Thyroid gland (tissue), 4 donors: ENCODE data around the gene KRTAP4-6. TPM values are rescaled to one million over a fixed set of nuclear protein-coding genes. Genes with fewer than 3 reads are reported as not detected.
"Not testable (repeated sequence)": the region's sequence is repeated elsewhere in the genome, so short reads cannot be mapped to it uniquely, and the experiment has no call there.

ENCODE experiments used
- DNase-seq, 2 donors: peaks; one replicate each; pipeline ENCODE4 v3.0.0-alpha.2; 2019
- H3K27ac ChIP-seq, 3 donors: fragments of 200-600 bp; sonication (generic); 1 replicate in 2 of 3; 2 replicates in 1 of 3; pipeline ENCODE4 v1.5.1; 2016 to 2019; ENCODE audit warnings: mild to moderate bottlenecking in 1 of 3, moderate library complexity in 1 of 3
- H3K27me3 ChIP-seq: fragments of 200-600 bp; sonication (generic); one replicate; pipeline ENCODE4 v1.5.1; 2019
- H3K36me3 ChIP-seq, 2 donors: fragments of 200-600 bp; sonication (generic); one replicate each; pipeline ENCODE4 v1.5.1; 2016 to 2019
- H3K4me1 ChIP-seq, 2 donors: fragments of 200-600 bp; sonication (generic); one replicate each; pipeline ENCODE4 v1.5.1; 2017 to 2019
- H3K4me3 ChIP-seq, 3 donors: fragments of 200-600 bp; sonication (generic); replicated peaks in 1 of 3; 1 replicate in 2 of 3; 2 replicates in 1 of 3; pipeline ENCODE4 v1.5.1; 2016; ENCODE audit warnings: mild to moderate bottlenecking in 1 of 3
- H3K9me3 ChIP-seq: fragments of 200-600 bp; sonication (generic); one replicate; pipeline ENCODE4 v1.5.1; 2017
- POLR2A ChIP-seq, 2 donors: fragments of 450-650 bp; IDR thresholded peaks; one replicate each; pipeline ENCODE4 v1.6.1; 2017; ENCODE audit warnings: antibody characterized with exemption in 2 of 2, mild to moderate bottlenecking in 2 of 2, moderate library complexity in 1 of 2
- WGBS, 2 donors: methylation state at CpG; one replicate each; pipeline ENCODE4 v1.1.5; 2017; 5-methylcytosine and 5-hydroxymethylcytosine counted together
- intact Hi-C: fragments of 100-400 bp; cut with DNase I; formaldehyde crosslinking; loops from one replicate; pipeline ENCODE4 v1.15.1; 2023
- total RNA-seq, 4 donors: library from RNA; depleted of rRNA; stranded (reverse); fragments of >200 nt; gene quantifications; one replicate each; pipeline ENCODE4 v1.2.3, GENCODE V29; 2016
- TF ChIP-seq, protein P1 (sequence below), 6 experiments: fragments of 200-600 bp in 3 of 6; fragments of 450-650 bp in 3 of 6; sonication (generic) in 3 of 6; IDR thresholded peaks; one replicate each; pipeline ENCODE4 v1.5.1; 2016 to 2019; ENCODE audit warnings: antibody characterized with exemption in 6 of 6, mild to moderate bottlenecking in 2 of 6, inconsistent platforms in 1 of 6, moderate library complexity in 1 of 6

The KRTAP4-6 gene
- total RNA-seq, 4 donors from 2014 or later, result not detected

DNA sequence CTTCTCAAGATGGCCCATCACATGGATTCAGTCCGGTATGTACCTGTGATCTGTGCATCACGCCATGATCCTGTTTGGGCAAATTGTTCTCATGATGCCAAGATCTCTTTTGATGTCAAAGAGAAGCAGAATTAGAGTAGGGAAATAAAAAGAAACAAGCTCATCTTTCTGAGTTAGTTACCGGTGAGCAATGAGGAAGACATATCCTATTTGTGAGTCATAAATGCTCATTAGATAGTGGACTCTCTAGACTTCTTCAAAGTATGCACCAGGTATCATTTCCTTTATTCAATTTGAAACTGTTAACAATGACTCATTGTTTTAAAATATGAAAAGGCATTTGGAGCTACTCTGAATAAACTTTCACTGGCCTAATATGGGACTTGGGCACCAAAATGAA lies 8.4 kb downstream of the KRTAP4-6 start:
- TF ChIP-seq, protein P1, sequence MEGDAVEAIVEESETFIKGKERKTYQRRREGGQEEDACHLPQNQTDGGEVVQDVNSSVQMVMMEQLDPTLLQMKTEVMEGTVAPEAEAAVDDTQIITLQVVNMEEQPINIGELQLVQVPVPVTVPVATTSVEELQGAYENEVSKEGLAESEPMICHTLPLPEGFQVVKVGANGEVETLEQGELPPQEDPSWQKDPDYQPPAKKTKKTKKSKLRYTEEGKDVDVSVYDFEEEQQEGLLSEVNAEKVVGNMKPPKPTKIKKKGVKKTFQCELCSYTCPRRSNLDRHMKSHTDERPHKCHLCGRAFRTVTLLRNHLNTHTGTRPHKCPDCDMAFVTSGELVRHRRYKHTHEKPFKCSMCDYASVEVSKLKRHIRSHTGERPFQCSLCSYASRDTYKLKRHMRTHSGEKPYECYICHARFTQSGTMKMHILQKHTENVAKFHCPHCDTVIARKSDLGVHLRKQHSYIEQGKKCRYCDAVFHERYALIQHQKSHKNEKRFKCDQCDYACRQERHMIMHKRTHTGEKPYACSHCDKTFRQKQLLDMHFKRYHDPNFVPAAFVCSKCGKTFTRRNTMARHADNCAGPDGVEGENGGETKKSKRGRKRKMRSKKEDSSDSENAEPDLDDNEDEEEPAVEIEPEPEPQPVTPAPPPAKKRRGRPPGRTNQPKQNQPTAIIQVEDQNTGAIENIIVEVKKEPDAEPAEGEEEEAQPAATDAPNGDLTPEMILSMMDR (IDR thresholded peaks at IDR 0.05), result no peak
- TF ChIP-seq POLR2A (IDR thresholded peaks at IDR 0.05), result no peak
- H3K4me1 ChIP-seq, result no peaks in the 10 kb centered on the region
- intact Hi-C loops, result no loop called here
- H3K27ac ChIP-seq, result no peak overlapping the region
- no peaks in the 10 kb centered on the region for H3K9me3 ChIP-seq
- no peak overlapping the region for H3K4me3 ChIP-seq
- H3K27me3 ChIP-seq, result no peaks in the 10 kb centered on the region
- H3K36me3 ChIP-seq, result no peaks in the 10 kb centered on the region
- DNase-seq, result no peak
- WGBS, 2 donors, result 92 to 95% methylated on average over 3 of the region's 3 CpGs

DNA sequence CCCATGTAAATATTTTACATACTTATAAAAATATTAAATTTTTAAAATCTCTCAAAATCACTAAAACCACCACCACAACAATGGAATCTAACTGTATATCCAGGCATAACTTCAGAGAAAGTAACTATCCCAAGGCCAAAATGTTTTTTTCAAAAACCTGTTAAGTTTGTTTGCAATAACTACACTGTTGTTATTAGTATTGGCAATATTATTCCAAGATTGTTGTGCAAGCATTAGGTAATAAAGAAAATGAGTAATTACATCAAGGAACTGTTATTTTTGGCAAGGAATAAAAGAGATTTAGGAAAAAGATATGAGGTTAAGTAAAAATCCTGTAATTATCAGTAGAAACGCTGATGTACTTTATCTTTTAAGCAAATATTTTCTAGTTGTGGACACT lies 13.0 kb downstream of the KRTAP4-6 start:
- TF ChIP-seq, protein P1 (IDR thresholded peaks at IDR 0.05), result no peak
- TF ChIP-seq POLR2A (IDR thresholded peaks at IDR 0.05), result no peak
- intact Hi-C loops, result no loop called here
- DNase-seq, result no peak

DNA sequence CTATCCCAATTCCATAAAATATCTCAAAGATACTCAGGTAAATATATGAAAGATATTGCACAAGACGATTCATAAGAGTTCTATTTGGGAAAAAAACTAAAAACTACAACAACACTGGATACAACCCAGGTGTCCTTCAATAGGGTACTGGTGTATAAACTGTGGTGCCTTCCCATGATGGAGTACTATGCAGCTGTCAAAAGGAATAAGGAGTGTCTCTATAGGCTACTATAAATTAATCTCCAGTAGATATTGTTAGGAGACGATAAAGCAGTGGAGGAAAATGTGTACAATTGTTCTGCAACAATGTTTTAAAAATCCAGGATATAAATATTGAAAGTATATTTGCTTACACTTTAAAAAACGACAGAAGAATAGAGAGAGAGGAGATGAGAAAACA lies 13.9 kb downstream of the KRTAP4-6 start:
- H3K27ac ChIP-seq, result no peak overlapping the region
- H3K4me1 ChIP-seq, result no peaks in the 10 kb centered on the region
- TF ChIP-seq, protein P1 (IDR thresholded peaks at IDR 0.05), result no peak
- TF ChIP-seq POLR2A (IDR thresholded peaks at IDR 0.05), result no peak
- H3K27me3 ChIP-seq, result no peaks in the 10 kb centered on the region
- intact Hi-C loops, result no loop called here
- H3K9me3 ChIP-seq, result no peaks in the 10 kb centered on the region
- H3K4me3 ChIP-seq, result no peak overlapping the region
- WGBS, 2 donors, result 89 to 91% methylated on average over 3 of the region's 3 CpGs
- no peaks in the 10 kb centered on the region for H3K36me3 ChIP-seq
- no peak for DNase-seq

More for the DNA sequence above, 13.0 kb downstream of the KRTAP4-6 start:
- Histone ChIP-seq H3K27ac (no peak overlapping the region), H3K27me3 (no peaks in the 10 kb centered on the region), H3K4me3 (no peak overlapping the region), H3K9me3 (no peaks in the 10 kb centered on the region), H3K4me1 (no peaks in the 10 kb centered on the region), H3K36me3 (no peaks in the 10 kb centered on the region)
- 77 to 80% methylated on average over 1 of the region's 1 CpG for WGBS, 2 donors

DNA sequence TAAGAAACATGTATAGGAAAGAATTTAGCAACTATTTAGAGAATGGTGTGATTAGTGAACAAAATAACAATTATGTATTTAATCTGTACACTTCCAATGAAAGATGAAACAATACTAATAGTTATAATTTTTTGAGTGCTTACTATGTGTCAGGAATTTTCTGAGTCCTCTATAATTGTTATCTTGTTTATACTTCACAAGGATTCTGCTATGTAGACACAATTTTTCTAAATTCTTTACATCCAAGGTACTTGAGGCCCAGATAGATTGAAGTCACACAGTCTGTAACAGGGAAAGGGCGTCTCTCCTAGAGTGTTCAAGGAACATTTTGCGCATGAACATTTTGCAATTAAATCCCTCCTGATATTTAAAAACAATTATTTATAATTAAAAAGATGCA lies 15.3 kb downstream of the KRTAP4-6 start:
- DNase-seq, result no peak
- no peaks in the 10 kb centered on the region for H3K9me3 ChIP-seq
- H3K27me3 ChIP-seq, result no peaks in the 10 kb centered on the region
- H3K36me3 ChIP-seq, result no peaks in the 10 kb centered on the region
- intact Hi-C loops, result no loop called here
- no peak overlapping the region for H3K4me3 ChIP-seq
- TF ChIP-seq, protein P1 (IDR thresholded peaks at IDR 0.05), result no peak
- no peak for TF ChIP-seq POLR2A (IDR thresholded peaks at IDR 0.05)
- 93 to 99% methylated on average over 2 of the region's 2 CpGs for WGBS, 2 donors
- H3K4me1 ChIP-seq, result no peaks in the 10 kb centered on the region
- H3K27ac ChIP-seq, result no peak overlapping the region

DNA sequence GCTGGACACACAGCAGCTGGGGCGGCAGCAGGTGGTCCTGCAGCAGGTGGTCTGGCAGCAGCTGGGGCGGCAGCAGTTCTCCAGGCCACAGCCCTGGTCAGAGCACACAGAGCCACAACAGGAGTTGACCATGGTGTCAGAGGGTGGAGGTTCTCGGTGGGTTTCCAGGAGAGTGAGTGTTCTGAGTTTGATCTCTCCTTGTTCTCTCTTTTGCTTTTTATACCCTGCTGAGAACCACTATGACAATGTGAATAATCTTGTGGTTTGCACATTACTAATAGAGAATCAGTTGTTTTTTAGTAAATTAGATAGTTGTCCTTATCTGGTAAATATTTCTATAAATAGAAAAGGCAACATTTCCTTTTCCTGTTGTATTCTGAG lies 16.4 kb downstream of the KRTAP4-6 start, which contains the start of gene KRTAP4-12:
TSS of gene KRTAP4-12 (minus strand) at position 192 of the 381 bp plus-strand sequence. CDS start at position 132, 60 bp downstream.
- intact Hi-C loops, H3K9me3 ChIP-seq, H3K4me3 ChIP-seq, H3K27me3 ChIP-seq, H3K36me3 ChIP-seq, DNase-seq, H3K27ac ChIP-seq, H3K4me1 ChIP-seq: not testable (repeated sequence)
- 73 to 80% methylated on average over 2 to 3 of the region's 3 CpGs for WGBS, 2 donors

DNA sequence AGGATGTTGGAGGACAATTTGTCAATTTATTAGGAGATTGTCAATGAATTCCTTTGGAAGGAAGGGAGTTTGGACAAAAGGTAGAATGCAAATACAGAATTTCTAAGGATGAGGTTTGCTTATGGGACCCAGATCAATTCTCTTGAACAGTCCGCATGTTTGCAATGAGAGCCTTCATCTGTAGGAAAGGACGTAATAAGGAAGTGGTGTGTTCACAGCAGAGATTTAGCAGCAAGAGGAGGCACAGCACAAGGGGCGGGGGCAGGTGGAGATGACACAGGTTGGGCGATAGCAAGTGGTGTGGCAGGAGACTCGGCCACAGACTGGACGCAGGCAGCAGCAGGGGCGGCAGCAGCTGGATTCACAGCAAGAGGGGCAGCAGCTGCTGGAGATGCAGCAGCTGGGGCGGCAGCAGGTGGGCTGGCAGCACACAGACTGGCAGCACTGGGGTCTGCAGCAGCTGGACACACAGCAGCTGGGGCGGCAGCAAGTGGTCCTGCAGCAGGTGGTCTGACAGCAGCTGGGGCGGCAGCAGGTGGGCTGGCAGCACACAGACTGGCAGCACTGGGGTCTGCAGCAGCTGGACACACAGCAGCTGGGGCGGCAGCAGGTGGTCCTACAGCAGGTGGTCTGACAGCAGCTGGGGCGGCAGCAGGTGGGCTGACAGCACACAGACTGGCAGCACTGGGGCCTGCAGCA lies 16.9 kb downstream of the KRTAP4-6 start:
- DNase-seq, H3K36me3 ChIP-seq, H3K27ac ChIP-seq, H3K9me3 ChIP-seq, H3K4me3 ChIP-seq, intact Hi-C loops, H3K4me1 ChIP-seq, H3K27me3 ChIP-seq: not testable (repeated sequence)
- WGBS, 2 donors, result 69 to 77% methylated on average over 9 to 12 of the region's 12 CpGs
